Stomach smooth muscle (tissue), 2 donors: Measurements from ENCODE around the gene FAAP100.

Experiments
- H3K27ac ChIP-seq: one replicate; pipeline ENCODE4 v1.7.0; 2013; ENCODE audit warnings: mild to moderate bottlenecking, low read length, inconsistent platforms
- H3K27me3 ChIP-seq, 2 donors: one replicate each; pipeline ENCODE4 v1.7.0; 2013; ENCODE audit warnings: low read length in 2 of 2; ENCODE audit not compliant: insufficient read depth in 2 of 2, control insufficient read depth in 1 of 2
- H3K36me3 ChIP-seq, 2 donors: one replicate each; pipeline ENCODE4 v1.7.0; 2013; ENCODE audit warnings: low read length in 2 of 2; ENCODE audit not compliant: control insufficient read depth in 2 of 2, insufficient read depth in 2 of 2
- H3K4me1 ChIP-seq: one replicate; pipeline ENCODE4 v1.7.0; 2013; ENCODE audit warnings: low read length; ENCODE audit not compliant: control insufficient read depth, insufficient read depth
- H3K4me3 ChIP-seq, 2 donors: one replicate each; pipeline ENCODE4 v1.7.0; 2013; ENCODE audit warnings: low read length in 2 of 2
- H3K9ac ChIP-seq, 2 donors: one replicate each; pipeline ENCODE4 v1.7.0; 2013; ENCODE audit warnings: low read length in 2 of 2, mild to moderate bottlenecking in 1 of 2
- H3K9me3 ChIP-seq, 2 donors: one replicate each; pipeline ENCODE4 v1.7.0; 2013; ENCODE audit warnings: low read length in 2 of 2; ENCODE audit not compliant: control insufficient read depth in 2 of 2
- donor health status: healthy.
- donor health status: Pancreatic carcinoma.

FAAP100 gene

GRCh38 chr17:81522491-81523401, 29.4 kb downstream of the FAAP100 start:
- H3K27ac ChIP-seq = no peak overlapping the region
- H3K4me3 ChIP-seq = no peak overlapping the region
- peaks cover 37% of the 10 kb centered on the region for H3K4me1 ChIP-seq
- no peak overlapping the region for H3K9ac ChIP-seq
- H3K27me3 ChIP-seq = peaks cover 36 to 41% of the 10 kb centered on the region in 2 donors
- H3K36me3 ChIP-seq = no peaks in the 10 kb centered on the region
- no peaks in the 10 kb centered on the region for H3K9me3 ChIP-seq

GRCh38 chr17:81520021-81520901, 31.9 kb downstream of the FAAP100 start:
- H3K27me3 ChIP-seq = peaks cover 16 to 25% of the 10 kb centered on the region in 2 donors
- peak overlapping the region in 1 of 2 donors; percentile 76 for H3K4me3 ChIP-seq
- H3K9me3 ChIP-seq = no peaks in the 10 kb centered on the region
- H3K36me3 ChIP-seq = no peaks in the 10 kb centered on the region
- H3K9ac ChIP-seq = no peak overlapping the region
- H3K4me1 ChIP-seq = peaks cover 58% of the 10 kb centered on the region
- H3K27ac ChIP-seq = no peak overlapping the region

DNA sequence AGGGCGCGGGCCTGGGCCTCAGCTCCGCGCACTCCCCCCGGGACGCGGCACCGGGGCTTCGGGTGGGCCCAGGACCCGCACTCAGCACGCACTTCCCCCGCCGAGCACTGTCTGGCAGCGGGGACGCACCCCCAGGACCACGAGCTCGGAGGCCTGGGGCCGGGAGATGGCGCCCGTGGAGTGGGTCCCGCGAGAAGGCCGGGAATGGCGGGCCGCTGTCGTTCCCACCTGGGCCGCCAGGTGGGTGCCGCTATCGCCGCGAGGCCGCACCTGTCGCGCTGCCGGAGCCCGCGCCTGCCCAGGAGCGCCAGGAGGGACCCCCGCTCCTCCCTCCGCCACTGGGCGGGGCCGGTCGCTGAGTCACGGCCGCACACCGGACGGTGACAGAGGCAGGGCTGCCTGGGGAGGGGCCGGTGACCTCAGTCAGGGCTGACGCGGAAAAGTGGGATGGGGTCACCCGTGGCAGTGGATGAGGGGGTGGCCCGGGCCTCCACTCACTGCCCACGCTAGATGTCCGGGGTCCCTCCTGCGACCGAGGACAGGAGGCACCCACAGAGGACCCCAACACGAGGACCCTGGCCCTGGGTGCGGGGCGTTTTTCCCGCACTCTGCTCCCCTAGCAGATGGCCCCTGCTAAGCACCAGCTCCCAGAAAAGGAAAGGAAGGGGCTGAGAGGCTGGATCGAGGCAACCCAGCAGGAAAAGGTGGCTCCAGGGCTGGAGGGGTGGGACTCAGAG, 32.7 kb downstream of the FAAP100 start:
- H3K36me3 ChIP-seq = no peaks in the 10 kb centered on the region
- H3K4me3 ChIP-seq = peak overlapping the region; percentile 55 to 76
- H3K27ac ChIP-seq = peak overlapping the region; percentile 95
- peaks cover 11 to 19% of the 10 kb centered on the region in 2 donors for H3K27me3 ChIP-seq
- peak overlapping the region; percentile 2 to 58 for H3K9ac ChIP-seq
- peaks cover 58% of the 10 kb centered on the region for H3K4me1 ChIP-seq
- no peaks in the 10 kb centered on the region for H3K9me3 ChIP-seq

- Histone ChIP-seq H3K9me3 (no peaks in the 10 kb centered on the region), H3K4me3 (peak overlapping the region; percentile 55 to 76), H3K27ac (peak overlapping the region; percentile 95), H3K4me1 (peaks cover 61% of the 10 kb centered on the region), H3K9ac (peak overlapping the region; percentile 53 to 58), H3K27me3 (peaks cover 6 to 13% of the 10 kb centered on the region in 2 donors), H3K36me3 (no peaks in the 10 kb centered on the region)
Observed at GRCh38 chr17:81518785-81519283, 33.3 kb downstream of the FAAP100 start.

GRCh38 chr17:81518113-81518784, 33.9 kb downstream of the FAAP100 start:
- peaks cover 59% of the 10 kb centered on the region for H3K4me1 ChIP-seq
- H3K4me3 ChIP-seq = peak overlapping the region; percentile 55 to 76
- peak overlapping the region; percentile 95 for H3K27ac ChIP-seq
- no peaks in the 10 kb centered on the region for H3K36me3 ChIP-seq
- H3K9ac ChIP-seq = peak overlapping the region; percentile 53 to 58
- peaks cover under 1 to 7% of the 10 kb centered on the region in 2 donors for H3K27me3 ChIP-seq
- no peaks in the 10 kb centered on the region for H3K9me3 ChIP-seq

DNA sequence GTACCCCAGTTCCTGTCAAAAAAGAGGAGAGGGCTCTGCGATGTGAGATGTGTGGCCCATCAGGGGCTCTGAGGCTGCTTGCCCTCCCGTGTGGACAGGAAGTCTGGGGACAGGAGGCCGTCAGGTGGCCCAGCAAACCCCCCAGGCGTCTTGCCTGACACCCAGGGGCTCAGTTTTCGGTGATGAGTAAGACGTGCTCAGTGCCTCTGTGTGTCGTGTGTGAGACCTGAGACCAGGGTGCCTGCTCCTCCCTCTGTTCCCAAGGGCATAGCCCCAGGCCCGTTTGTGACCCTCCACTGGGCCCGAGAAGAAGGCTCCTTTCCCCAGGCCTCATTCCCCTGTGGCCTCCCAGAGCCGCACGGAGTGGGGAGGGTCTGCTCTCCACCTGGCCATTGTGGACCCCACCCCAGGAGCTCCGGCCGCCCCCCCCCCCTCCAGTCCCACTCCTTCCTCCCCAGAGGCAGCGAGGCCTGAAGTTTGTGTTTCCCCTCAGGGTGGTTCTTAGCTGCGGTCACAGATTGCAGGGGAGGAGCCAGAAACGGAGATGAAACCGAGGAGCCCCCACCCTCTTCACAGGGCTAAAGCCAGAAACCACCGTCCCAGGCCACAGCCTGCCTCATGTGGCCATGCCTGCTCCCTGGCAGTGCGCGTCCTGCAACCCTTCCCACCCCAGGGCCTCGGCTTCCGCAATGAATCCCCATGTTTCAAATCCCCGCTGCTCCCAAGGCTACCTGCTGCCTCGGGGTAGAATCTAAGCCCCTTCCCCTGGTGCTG, 34.6 kb downstream of the FAAP100 start:
- H3K9ac ChIP-seq = peak overlapping the region; percentile 68 to 88
- peaks cover 0 to under 1% of the 10 kb centered on the region in 2 donors for H3K27me3 ChIP-seq
- H3K9me3 ChIP-seq = no peaks in the 10 kb centered on the region
- H3K4me1 ChIP-seq = peaks cover 57% of the 10 kb centered on the region
- peak overlapping the region; percentile 78 to 87 for H3K4me3 ChIP-seq
- H3K36me3 ChIP-seq = no peaks in the 10 kb centered on the region
- H3K27ac ChIP-seq = peak overlapping the region; percentile 95

GRCh38 chr17:81517009-81517338, 35.2 kb downstream of the FAAP100 start:
- peak overlapping the region; percentile 78 to 87 for H3K4me3 ChIP-seq
- H3K9ac ChIP-seq = peak overlapping the region; percentile 84 to 88
- no peaks in the 10 kb centered on the region for H3K9me3 ChIP-seq
- H3K4me1 ChIP-seq = peaks cover 57% of the 10 kb centered on the region
- no peaks in the 10 kb centered on the region for H3K27me3 ChIP-seq
- H3K36me3 ChIP-seq = peaks cover 0 to 2% of the 10 kb centered on the region in 2 donors
- peak overlapping the region; percentile 95 for H3K27ac ChIP-seq

GRCh38 chr17:81516439-81516838, 35.7 kb downstream of the FAAP100 start:
- Histone ChIP-seq H3K9ac (peak overlapping the region; percentile 84 to 88), H3K36me3 (peaks cover 5 to 8% of the 10 kb centered on the region in 2 donors), H3K27ac (peak overlapping the region; percentile 95), H3K27me3 (no peaks in the 10 kb centered on the region), H3K4me3 (peak overlapping the region; percentile 78 to 87), H3K4me1 (peaks cover 57% of the 10 kb centered on the region), H3K9me3 (no peaks in the 10 kb centered on the region)

GRCh38 chr17:81515530-81516041, 36.6 kb downstream of the FAAP100 start:
- H3K9ac ChIP-seq = peak overlapping the region; percentile 84 to 88
- peak overlapping the region; percentile 95 for H3K27ac ChIP-seq
- H3K4me3 ChIP-seq = peak overlapping the region; percentile 78 to 87
- peaks cover 57% of the 10 kb centered on the region for H3K4me1 ChIP-seq
- peaks cover 13 to 16% of the 10 kb centered on the region in 2 donors for H3K36me3 ChIP-seq
- no peaks in the 10 kb centered on the region for H3K27me3 ChIP-seq
- no peaks in the 10 kb centered on the region for H3K9me3 ChIP-seq
